HUDEP-2 (cell line): ENCODE measurements around the gene NUBPL.
"Not testable (repeated sequence)": the region's sequence is repeated elsewhere in the genome, so short reads cannot be mapped to it uniquely, and the experiment has no call there.

Source experiments
- DNase-seq, 76 experiments: peaks; one replicate each; lab custom pipeline; 2025; ENCODE audit not compliant: unreplicated experiment in 76 of 76; lab: John Stamatoyannopoulos, UW

Gene NUBPL

GRCh38 chr14:31864937-31865855, 304.0 kb downstream of the NUBPL start:
- no peak for DNase-seq

GRCh38 chr14:31867570-31867969, 306.4 kb downstream of the NUBPL start:
- DNase-seq, result no peak

GRCh38 chr14:31868096-31868495, 306.9 kb downstream of the NUBPL start:
- not testable (repeated sequence) for DNase-seq

GRCh38 chr14:31876741-31877140, 315.5 kb downstream of the NUBPL start:
- no peak for DNase-seq

- DNase-seq, result no peak
Measured at GRCh38 chr14:31877255-31877798, 316.1 kb downstream of the NUBPL start.

- no peak for DNase-seq
Measured at GRCh38 chr14:31879661-31880348, 318.6 kb downstream of the NUBPL start.

GRCh38 chr14:31880935-31881334, 319.7 kb downstream of the NUBPL start:
- no peak for DNase-seq

- no peak for DNase-seq
Measured at GRCh38 chr14:31881531-31882310, 320.5 kb downstream of the NUBPL start.

- no peak for DNase-seq
Measured at GRCh38 chr14:31884238-31884637, 323.0 kb downstream of the NUBPL start.

GRCh38 chr14:31884776-31885379, 323.7 kb downstream of the NUBPL start:
- DNase-seq, result no peak

- DNase-seq, result no peak
Measured at GRCh38 chr14:31886156-31886835, 325.1 kb downstream of the NUBPL start.

- no peak for DNase-seq
Measured at GRCh38 chr14:31887929-31888580, 326.9 kb downstream of the NUBPL start.

GRCh38 chr14:31889297-31889696, 328.1 kb downstream of the NUBPL start:
- no peak for DNase-seq

- DNase-seq, result not testable (repeated sequence)
Measured at GRCh38 chr14:31890202-31890601, 329.0 kb downstream of the NUBPL start.

GRCh38 chr14:31893221-31893757, 332.1 kb downstream of the NUBPL start:
- peak in 1 of 76 experiments; percentile 19 for DNase-seq

GRCh38 chr14:31894351-31894750, 333.1 kb downstream of the NUBPL start:
- peak in 73 of 76 experiments; percentile 10 to 84 (median 60) for DNase-seq

- no peak for DNase-seq
Measured at GRCh38 chr14:31895206-31895605, 334.0 kb downstream of the NUBPL start.

- DNase-seq, result no peak
Measured at GRCh38 chr14:31895646-31896045, 334.4 kb downstream of the NUBPL start.

- DNase-seq, result no peak
Measured at GRCh38 chr14:31897581-31898186, 336.5 kb downstream of the NUBPL start.
